Measurements from ENCODE around the gene ADAM21.
"Not testable (repeated sequence)": the region's sequence is repeated elsewhere in the genome, so short reads cannot be mapped to it uniquely, and the experiment has no call there.

Gene ADAM21

GRCh38 chr14:70451874-70452273, at the start of gene ADAM21:
TSS of gene ADAM21 (plus strand) at chr14:70452174. CDS start at chr14:70457500, 5,326 bp downstream.
- no peak for DNase-seq (ENCODE audit: low read depth)

- not testable (repeated sequence) for DNase-seq (ENCODE audit: low read depth)
Observed at GRCh38 chr14:70403335-70403734, 48.6 kb upstream of the ADAM21 start.

- DNase-seq (ENCODE audit: low read depth) = not testable (repeated sequence)
Observed at GRCh38 chr14:70406216-70406615, 45.8 kb upstream of the ADAM21 start.

GRCh38 chr14:70407621-70408020, 44.4 kb upstream of the ADAM21 start:
- DNase-seq (ENCODE audit: low read depth) = no peak

- DNase-seq (ENCODE audit: low read depth) = no peak
Observed at GRCh38 chr14:70415788-70416187, 36.2 kb upstream of the ADAM21 start.

- DNase-seq (ENCODE audit: low read depth) = peak; percentile 36
Observed at GRCh38 chr14:70416338-70416724, 35.6 kb upstream of the ADAM21 start.

- peak; percentile 74 for DNase-seq (ENCODE audit: low read depth)
Observed at GRCh38 chr14:70416725-70417349, 35.1 kb upstream of the ADAM21 start, which contains the start of gene SYNJ2BP. TSS of gene SYNJ2BP (minus strand) at chr14:70417090. CDS start at chr14:70416963, 127 bp downstream.

GRCh38 chr14:70419270-70419931, 32.6 kb upstream of the ADAM21 start:
- not testable (repeated sequence) for DNase-seq (ENCODE audit: low read depth)

- DNase-seq (ENCODE audit: low read depth) = no peak
Observed at GRCh38 chr14:70422538-70422937, 29.4 kb upstream of the ADAM21 start.

- no peak for DNase-seq (ENCODE audit: low read depth)
Observed at GRCh38 chr14:70425354-70425753, 26.6 kb upstream of the ADAM21 start.

- DNase-seq (ENCODE audit: low read depth) = not testable (repeated sequence)
Observed at GRCh38 chr14:70426555-70426954, 25.4 kb upstream of the ADAM21 start.

GRCh38 chr14:70436867-70437266, 15.1 kb upstream of the ADAM21 start:
- DNase-seq (ENCODE audit: low read depth) = no peak

- no peak for DNase-seq (ENCODE audit: low read depth)
Observed at GRCh38 chr14:70441641-70442040, 10.3 kb upstream of the ADAM21 start.

GRCh38 chr14:70442750-70443149, 9.2 kb upstream of the ADAM21 start:
- DNase-seq (ENCODE audit: low read depth) = no peak

GRCh38 chr14:70448633-70449340, 3.2 kb upstream of the ADAM21 start:
- peak; percentile 34 for DNase-seq (ENCODE audit: low read depth)

GRCh38 chr14:70454731-70455130, 2.8 kb downstream of the ADAM21 start:
- no peak for DNase-seq (ENCODE audit: low read depth)

GRCh38 chr14:70468731-70469130, 16.8 kb downstream of the ADAM21 start:
- DNase-seq (ENCODE audit: low read depth) = no peak

- not testable (repeated sequence) for DNase-seq (ENCODE audit: low read depth)
Observed at GRCh38 chr14:70470863-70471563, 19.0 kb downstream of the ADAM21 start.

GRCh38 chr14:70472253-70473159, 20.5 kb downstream of the ADAM21 start:
- DNase-seq (ENCODE audit: low read depth) = no peak

- DNase-seq (ENCODE audit: low read depth) = no peak
Observed at GRCh38 chr14:70473825-70474224, 21.9 kb downstream of the ADAM21 start.

GRCh38 chr14:70475459-70475858, 23.5 kb downstream of the ADAM21 start:
- not testable (repeated sequence) for DNase-seq (ENCODE audit: low read depth)
